ENCODE results near the gene MKLN1.

GRCh38 chr7:131359136-131359776 is 31.6 kb downstream of the MKLN1 start:
- no peak for TF ChIP-seq POLR2A (IDR thresholded peaks at IDR 0.05; ENCODE audit: low read depth)
- no peak for TF ChIP-seq CTCF (IDR thresholded peaks at IDR 0.05)

Measured in esophagus muscularis mucosa (tissue), 3 donors.